Cardiac fibroblast (primary cell): Measurements from ENCODE around the gene SP110.
"Not testable (repeated sequence)": the region's sequence is repeated elsewhere in the genome, so short reads cannot be mapped to it uniquely, and the experiment has no call there.

Experiments
- DNase-seq, 2 donors: peaks; one replicate each; pipeline versions ENCODE4 v3.0.0 to v3.0.0-alpha.2; 2010; ENCODE audit warnings: low read depth in 2 of 2
- H3K4me3 ChIP-seq, 2 donors: replicated peaks in 1 of 2; 1 replicate in 1 of 2; 2 replicates in 1 of 2; pipeline ENCODE4 v1.5.1; 2011; ENCODE audit warnings: low read depth in 2 of 2, low read length in 2 of 2, mild to moderate bottlenecking in 2 of 2, moderate library complexity in 1 of 2
- CTCF ChIP-seq: IDR thresholded peaks from one replicate; pipeline ENCODE4 v1.5.1; 2011; ENCODE audit warnings: low read depth, mild to moderate bottlenecking, low read length, inconsistent platforms

The SP110 gene

GRCh38 chr2:230124235-230124634 is 95.5 kb downstream of the SP110 start:
- no peak for TF ChIP-seq CTCF
- no peak for DNase-seq
- H3K4me3 ChIP-seq = no peak overlapping the region

- DNase-seq, H3K4me3 ChIP-seq: not testable (repeated sequence)
Measured at GRCh38 chr2:230120376-230120775, 99.4 kb downstream of the SP110 start.

- not testable (repeated sequence) for DNase-seq, H3K4me3 ChIP-seq
Measured at GRCh38 chr2:230119827-230120226, 100.0 kb downstream of the SP110 start.
